H1 (cell line): ENCODE data around the gene LRRC74A. TPM values are rescaled to one million over a fixed set of nuclear protein-coding genes. Genes with fewer than 3 reads are reported as not detected.

ENCODE experiments used
- CTCF ChIA-PET: fragments of 300-600 bp; sonication (Branson Sonifier 250); formaldehyde crosslinking; loops from one replicate; lab custom pipeline; 2021; ENCODE audit not compliant: partially characterized antibody; lab: Charles Lee
- POLR2A ChIA-PET: fragments of 300-600 bp; sonication (Branson Sonifier 250); formaldehyde crosslinking; loops from one replicate; lab custom pipeline; 2021; ENCODE audit warnings: inconsistent platforms; ENCODE audit not compliant: partially characterized antibody; lab: Charles Lee
- DNase-seq, 2 experiments: peaks; one replicate each; pipeline versions ENCODE4 v3.0.0 to v3.0.0-alpha.2; 2010 to 2022; ENCODE audit warnings: low spot score in 2 of 2, low read depth in 1 of 2, mixed read lengths in 1 of 2
- FAIRE-seq: peaks from 2 replicates; lab custom pipeline; 2011; peaks lifted over from hg19 to GRCh38; lab: Jason Lieb, UNC
- H2AFZ ChIP-seq: 2 replicates; pipeline ENCODE4 v1.8.1; 2012; ENCODE audit warnings: low read length, inconsistent platforms
- H2AK5ac ChIP-seq: 2 replicates; pipeline ENCODE4 v1.6.1; 2013; ENCODE audit warnings: low read depth, low read length
- H2BK120ac ChIP-seq: replicated peaks from 2 replicates; pipeline ENCODE3; 2013; ENCODE audit warnings: low read depth, low read length, inconsistent platforms
- H2BK12ac ChIP-seq: 2 replicates; pipeline ENCODE4 v1.6.1; 2013; ENCODE audit warnings: low read depth, low read length
- H2BK15ac ChIP-seq: 2 replicates; pipeline ENCODE4 v1.6.1; 2013; ENCODE audit warnings: low read length
- H2BK20ac ChIP-seq: 2 replicates; pipeline ENCODE4 v1.6.1; 2013; ENCODE audit warnings: low read length
- H2BK5ac ChIP-seq: 2 replicates; pipeline ENCODE4 v1.6.1; 2013; ENCODE audit warnings: low read depth, low read length
- H3K14ac ChIP-seq: 2 replicates; pipeline ENCODE4 v1.6.1; 2013; ENCODE audit warnings: inconsistent platforms; ENCODE audit not compliant: insufficient read length
- H3K18ac ChIP-seq: 2 replicates; pipeline ENCODE4 v1.6.1; 2013; ENCODE audit warnings: low read length; ENCODE audit errors: extremely low read depth
- H3K23ac ChIP-seq: 2 replicates; pipeline ENCODE4 v1.6.1; 2013; ENCODE audit warnings: inconsistent platforms; ENCODE audit not compliant: insufficient read length
- H3K23me2 ChIP-seq: 2 replicates; pipeline ENCODE4 v1.6.1; 2013; ENCODE audit warnings: low read depth, low read length
- H3K27ac ChIP-seq: 2 replicates; pipeline ENCODE4 v1.6.1; 2011; ENCODE audit warnings: low read depth, low read length, inconsistent platforms
- H3K27me3 ChIP-seq, 4 experiments: replicated peaks in 1 of 4; 1 replicate in 1 of 4; 2 replicates in 3 of 4; pipeline versions ENCODE4 v1.6.1 to v1.8.1; 2011 to 2013; ENCODE audit warnings: low read length in 3 of 4, mild to moderate bottlenecking in 3 of 4, inconsistent platforms in 2 of 4, mixed read lengths in 2 of 4, moderate library complexity in 1 of 4; ENCODE audit not compliant: control insufficient read depth in 3 of 4, insufficient read depth in 3 of 4; ENCODE audit errors: extremely low read depth in 1 of 4
- H3K36me3 ChIP-seq, 4 experiments: 2 replicates each; pipeline versions ENCODE4 v1.6.1 to v1.8.1; 2011 to 2013; ENCODE audit warnings: mild to moderate bottlenecking in 4 of 4, low read length in 3 of 4, moderate library complexity in 2 of 4, control low read depth in 1 of 4, inconsistent platforms in 1 of 4; ENCODE audit not compliant: insufficient read depth in 4 of 4, control insufficient read depth in 2 of 4
- H3K4ac ChIP-seq: replicated peaks from 2 replicates; pipeline ENCODE3; 2013; ENCODE audit warnings: low read length, low read depth, mixed read lengths, inconsistent platforms; ENCODE audit not compliant: insufficient read length
- H3K4me1 ChIP-seq, 4 experiments: replicated peaks in 1 of 4; 1 replicate in 1 of 4; 2 replicates in 3 of 4; pipeline versions ENCODE4 v1.6.1 to v1.8.1; 2011 to 2013; ENCODE audit warnings: low read length in 3 of 4, inconsistent platforms in 2 of 4, mixed read lengths in 1 of 4; ENCODE audit not compliant: insufficient read depth in 4 of 4, control insufficient read depth in 3 of 4
- H3K4me2 ChIP-seq, 2 experiments: 2 replicates each; pipeline versions ENCODE4 v1.6.1 to v1.8.1; 2011 to 2013; ENCODE audit warnings: low read depth in 2 of 2, low read length in 2 of 2, control low read depth in 1 of 2, inconsistent platforms in 1 of 2, mild to moderate bottlenecking in 1 of 2; ENCODE audit not compliant: insufficient read depth in 1 of 2
- H3K4me3 ChIP-seq, 4 experiments: fragments of 200-600, 300-600 bp in 1 of 4; sonication (generic), shearing (Covaris generic), sonication (Bioruptor Twin) in 1 of 4; 2 replicates each; pipeline versions ENCODE4 v1.5.1 to v1.8.1; 2011 to 2016; ENCODE audit warnings: low read length in 4 of 4, low read depth in 3 of 4, control low read depth in 2 of 4, inconsistent platforms in 2 of 4, mild to moderate bottlenecking in 2 of 4, mixed read lengths in 1 of 4, moderate library complexity in 1 of 4; ENCODE audit not compliant: insufficient read depth in 2 of 4; ENCODE audit errors: extremely low read depth in 1 of 4
- H3K56ac ChIP-seq: replicated peaks from 2 replicates; pipeline ENCODE3; 2013; ENCODE audit warnings: low read depth, mild to moderate bottlenecking, mixed read lengths, low read length, inconsistent platforms; ENCODE audit not compliant: insufficient read length
- H3K79me1 ChIP-seq: 2 replicates; pipeline ENCODE4 v1.6.1; 2013; ENCODE audit warnings: low read depth, low read length, control low read depth
- H3K79me2 ChIP-seq, 2 experiments: 2 replicates each; pipeline versions ENCODE4 v1.6.1 to v1.8.1; 2012 to 2013; ENCODE audit warnings: low read length in 2 of 2, mild to moderate bottlenecking in 2 of 2, inconsistent platforms in 1 of 2; ENCODE audit not compliant: insufficient read depth in 2 of 2, control insufficient read depth in 1 of 2
- H3K9ac ChIP-seq, 4 experiments: replicated peaks in 1 of 4; 1 replicate in 1 of 4; 2 replicates in 3 of 4; pipeline versions ENCODE4 v1.6.1 to v1.8.1; 2011 to 2013; ENCODE audit warnings: low read depth in 3 of 4, low read length in 3 of 4, control low read depth in 2 of 4, mild to moderate bottlenecking in 2 of 4, moderate library complexity in 2 of 4, inconsistent platforms in 1 of 4; ENCODE audit errors: extremely low read depth in 1 of 4
- H3K9me3 ChIP-seq, 2 experiments: 2 replicates each; pipeline versions ENCODE4 v1.6.1 to v1.8.1; 2012 to 2013; ENCODE audit warnings: mild to moderate bottlenecking in 2 of 2, moderate library complexity in 2 of 2, control low read depth in 1 of 2, inconsistent platforms in 1 of 2, low read depth in 1 of 2, low read length in 1 of 2, mixed read lengths in 1 of 2; ENCODE audit not compliant: insufficient read depth in 2 of 2
- H4K20me1 ChIP-seq, 2 experiments: replicated peaks in 1 of 2; 2 replicates each; pipeline versions ENCODE3 to v1.8.1; 2011 to 2013; ENCODE audit warnings: inconsistent platforms in 2 of 2, low read length in 2 of 2, mild to moderate bottlenecking in 1 of 2; ENCODE audit not compliant: insufficient read depth in 2 of 2, control insufficient read depth in 1 of 2
- H4K5ac ChIP-seq: 2 replicates; pipeline ENCODE4 v1.6.1; 2013; ENCODE audit warnings: low read length, low read depth, mixed read lengths, inconsistent platforms; ENCODE audit not compliant: insufficient read length
- H4K8ac ChIP-seq: 2 replicates; pipeline ENCODE4 v1.8.0; 2013; ENCODE audit warnings: mild to moderate bottlenecking, moderate library complexity, low read length, inconsistent platforms; ENCODE audit not compliant: insufficient read depth; ENCODE audit errors: extremely low read depth
- H4K91ac ChIP-seq: replicated peaks from 2 replicates; pipeline ENCODE3; 2013; ENCODE audit warnings: low read length, mixed read lengths, inconsistent platforms; ENCODE audit not compliant: insufficient read length
- TEAD4 ChIP-seq: IDR thresholded peaks from 2 replicates; pipeline ENCODE4 v1.6.1; 2012; ENCODE audit warnings: low read depth, low read length, inconsistent platforms, mixed read lengths
- ZNF274 ChIP-seq: IDR thresholded peaks from 2 replicates; pipeline ENCODE4 v1.7.0; 2012; ENCODE audit warnings: low read length, borderline replicate concordance; ENCODE audit errors: extremely low read depth
- WGBS, 2 experiments: shearing (Covaris generic) in 1 of 2; methylation state at CpG; one replicate each; pipeline versions ENCODE4 v1.1.6 to v1.1.7; 2013 to 2015; ENCODE audit warnings: low lambda C conversion rate in 2 of 2, mixed read lengths in 2 of 2, inconsistent platforms in 1 of 2, low coverage in 1 of 2, missing lambda C conversion rate in 1 of 2; ENCODE audit not compliant: insufficient replicate concordance in 2 of 2, insufficient coverage in 1 of 2, insufficient read length in 1 of 2; ENCODE audit errors: extremely low coverage in 1 of 2, missing lambda C conversion rate in 1 of 2; 5-methylcytosine and 5-hydroxymethylcytosine counted together
- polyA plus RNA-seq, 7 experiments: library from polyadenylated mRNA; depleted of rRNA in 3 of 7; stranded (reverse) in 5 of 7; unstranded in 2 of 7; fragments of >200 nt in 5 of 7; fragments of 200-250 nt in 2 of 7; gene quantifications; 1 replicate in 5 of 7; 2 replicates in 1 of 7; 4 replicates in 1 of 7; pipeline versions ENCODE4 v1.2.1 to v1.2.3, GENCODE V29; 2011 to 2013; ENCODE audit warnings: missing spikeins in 2 of 7, mixed read lengths in 2 of 7
- total RNA-seq: library from RNA; stranded (reverse); fragmentation: NEBNext Ultra II Directional; extraction: Animal tissue kit (Norgen Biotek cat#: 25700); gene quantifications from 2 replicates; pipeline ENCODE4 v1.2.1, GENCODE V29; 2021

LRRC74A gene
- total and polyA plus RNA-seq, 2 of the 8 experiments (the other 6 are each of a cell fraction or from before 2014, with no cell fraction given), result not detected

DNA sequence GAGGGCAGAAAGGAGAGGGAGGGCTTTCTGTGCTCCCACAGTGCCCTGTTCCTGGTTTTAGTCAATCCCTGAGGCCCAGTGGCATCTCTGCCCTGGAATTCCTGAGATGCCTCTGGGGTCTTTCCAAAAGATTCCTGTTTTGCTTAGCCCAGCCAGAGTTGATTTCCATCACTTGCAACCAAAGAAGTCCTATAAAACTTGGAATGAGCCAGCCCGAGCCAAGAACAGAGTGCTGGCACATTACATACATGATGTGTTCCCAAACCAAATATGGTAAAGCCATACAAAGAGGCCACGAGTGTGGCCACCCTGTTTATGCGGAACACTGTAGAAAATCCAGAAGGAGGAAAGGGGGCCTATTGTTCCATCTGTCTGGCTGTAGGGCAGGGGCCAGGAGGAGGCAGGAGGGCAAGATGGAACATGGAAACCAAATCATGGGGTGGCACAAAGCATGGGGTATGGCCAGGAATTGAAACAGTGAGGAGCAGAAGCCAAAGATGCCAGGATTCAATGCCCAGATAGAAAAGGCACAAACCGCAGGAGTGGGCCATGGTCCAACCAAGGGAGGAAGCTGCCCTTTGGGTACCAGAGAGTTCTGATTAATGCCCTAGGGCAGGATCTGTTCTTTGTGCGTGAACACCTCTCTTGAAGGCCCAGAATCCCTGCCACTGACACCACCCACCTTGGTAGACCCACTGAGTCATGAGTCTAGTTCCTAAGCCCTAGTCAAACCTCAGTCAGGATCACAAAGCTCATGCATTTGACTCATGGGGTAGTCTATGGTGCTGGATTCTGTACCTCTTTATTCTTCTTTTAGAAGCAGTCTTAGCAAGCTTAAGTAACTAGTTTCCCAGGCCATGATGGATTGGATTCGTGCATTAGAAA is 75.2 kb downstream of the LRRC74A start:
- WGBS, 2 experiments, result 87% methylated on average over 6 of the region's 6 CpGs; no CpG with 5 or more reads in 1 of the 2 experiments
- POLR2A ChIA-PET, result no interaction called here

More for the DNA sequence above, 75.2 kb downstream of the LRRC74A start:
- Histone ChIP-seq H3K18ac (no peak overlapping the region), H4K91ac (no peak overlapping the region), H2BK12ac (no peak overlapping the region), H3K4me2 (no peak overlapping the region), H3K27ac (no peak overlapping the region), H3K9ac (no peak overlapping the region), H3K79me2 (no peaks in the 10 kb centered on the region), H4K5ac (no peak overlapping the region), H3K4ac (no peak overlapping the region), H2AK5ac (no peak overlapping the region), H3K23me2 (no peaks in the 10 kb centered on the region), H2BK120ac (no peak overlapping the region), H3K36me3 (no peaks in the 10 kb centered on the region), H3K4me3 (no peak overlapping the region), H3K56ac (no peak overlapping the region), H3K9me3 (peaks cover 6 to 18% of the 10 kb centered on the region in 2 experiments), H3K27me3 (no peaks in the 10 kb centered on the region), H2AFZ (no peak overlapping the region), H2BK5ac (no peak overlapping the region), H4K20me1 (no peaks in the 10 kb centered on the region), H3K23ac (no peak overlapping the region), H3K79me1 (no peaks in the 10 kb centered on the region), H3K14ac (no peak overlapping the region), H2BK15ac (no peak overlapping the region), H2BK20ac (0 out of 2 replicates have a peak overlapping the region, but pooled peaks have one; percentile 48), H3K4me1 (peaks cover 0 to 3% (median 1%) of the 10 kb centered on the region in 4 experiments; a peak in 1 of 7 replicates), H4K8ac (no peak overlapping the region)
- CTCF ChIA-PET, result interaction anchor here (0.8 to 24.1 kb wide), 8 partner anchors 14 to 168 kb away, joined by 3 to 424 read pairs (median 16); no protein-coding TSS in a partner anchor
- no peak for FAIRE-seq
- TF ChIP-seq TEAD4 (peak; percentile 51; the same call in 1 of the 2 replicates), ZNF274 (no peak)
- no peak for DNase-seq
